HS-27A (cell line): ENCODE measurements around the gene EZR.

Experiments
- DNase-seq: peaks from one replicate; pipeline ENCODE4 v3.0.0-alpha.2; 2012; ENCODE audit warnings: low read depth, missing footprints

The EZR gene

DNA sequence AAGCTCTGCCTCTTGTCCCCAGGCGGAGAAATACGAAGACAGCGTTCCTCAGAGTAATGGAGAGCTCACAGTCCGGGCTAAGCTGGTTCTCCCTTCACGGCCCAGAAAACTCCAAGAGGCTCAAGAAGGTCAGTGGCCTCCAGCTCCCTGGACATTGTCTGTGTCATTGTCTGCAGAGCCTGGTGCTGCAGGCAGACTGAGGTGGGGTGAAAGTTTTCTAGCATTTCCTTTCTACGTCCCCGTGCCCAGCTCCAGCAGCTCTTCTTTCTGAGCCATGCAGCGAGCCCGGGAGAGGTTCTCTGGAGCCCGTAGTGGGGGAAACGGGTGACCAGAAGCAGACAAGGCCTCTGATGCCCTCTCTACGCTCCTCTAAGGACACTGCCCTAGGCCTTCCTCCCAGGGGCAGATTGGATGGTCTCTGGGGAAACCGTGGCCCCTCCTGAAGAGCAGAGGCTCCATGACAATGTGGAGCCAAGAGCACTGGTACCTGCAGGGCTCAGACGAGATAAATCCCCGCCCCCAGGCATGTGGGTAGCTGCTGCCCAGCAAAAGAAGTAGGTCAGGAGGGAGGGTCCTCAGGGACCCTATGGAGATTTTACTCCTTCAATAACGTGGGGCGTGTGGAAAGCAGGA, 58.4 kb downstream of the EZR start:
- no peak for DNase-seq

GRCh38 chr6:158759966-158760617, 59.1 kb downstream of the EZR start:
- no peak for DNase-seq

DNA sequence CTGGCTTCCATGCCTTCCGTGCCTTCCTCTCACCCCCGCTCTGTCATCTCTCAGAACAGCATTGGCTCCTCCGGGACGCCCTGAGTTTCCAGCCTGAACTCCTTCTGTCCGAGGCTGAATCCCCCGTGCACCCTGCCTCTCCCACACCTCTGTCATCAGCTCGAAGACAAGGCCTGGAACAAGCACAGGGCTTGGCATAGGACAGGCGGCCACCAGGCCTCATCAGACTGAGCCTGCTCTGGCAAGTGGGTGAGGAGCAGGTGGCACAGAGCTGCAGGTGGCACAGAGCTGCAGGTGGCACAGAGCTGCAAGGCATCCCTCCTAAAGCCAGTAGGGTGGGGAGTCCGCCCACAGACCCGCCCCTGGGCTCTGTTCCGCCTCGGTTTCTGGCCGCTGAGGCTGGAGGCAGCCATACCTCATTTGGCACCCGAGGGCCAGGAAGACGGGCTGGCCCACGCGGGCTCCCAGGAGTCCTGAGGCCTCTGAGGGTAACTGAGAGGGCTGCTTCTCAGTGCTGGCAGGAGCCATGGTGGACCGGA, 60.2 kb downstream of the EZR start:
- no peak for DNase-seq

- no peak for DNase-seq
Observed at GRCh38 chr6:158758451-158758860, 60.7 kb downstream of the EZR start.

- DNase-seq = no peak
Observed at GRCh38 chr6:158757753-158758090, 61.4 kb downstream of the EZR start.

GRCh38 chr6:158756977-158757752, 62.0 kb downstream of the EZR start:
- DNase-seq = no peak

DNA sequence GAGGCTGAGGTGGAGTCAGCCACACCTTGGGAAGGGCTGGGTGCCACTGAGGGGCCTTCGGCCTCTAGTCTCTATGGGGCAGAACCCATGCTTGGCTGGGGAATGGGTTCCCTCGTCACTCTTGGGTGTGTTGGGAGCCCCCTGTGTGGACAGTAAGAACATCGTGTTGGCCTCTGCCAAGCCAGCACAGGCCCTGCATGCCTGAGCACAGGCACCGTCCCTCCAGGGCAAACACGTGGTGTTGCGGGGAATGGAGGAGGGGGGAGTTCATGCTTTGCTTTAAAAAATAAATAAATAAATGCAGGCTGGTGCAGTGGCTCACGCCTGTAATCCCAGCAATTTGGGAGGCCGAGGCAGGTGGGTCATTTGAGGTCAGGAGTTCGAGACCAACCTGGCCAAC, 63.0 kb downstream of the EZR start:
- DNase-seq = no peak

- no peak for DNase-seq
Observed at GRCh38 chr6:158755636-158756035, 63.5 kb downstream of the EZR start.

- no peak for DNase-seq
Observed at GRCh38 chr6:158754738-158755137, 64.4 kb downstream of the EZR start.

GRCh38 chr6:158753811-158754210, 65.4 kb downstream of the EZR start:
- no peak for DNase-seq

- DNase-seq = no peak
Observed at GRCh38 chr6:158752613-158753012, 66.6 kb downstream of the EZR start.

GRCh38 chr6:158751921-158752320, 67.2 kb downstream of the EZR start:
- DNase-seq = no peak

- no peak for DNase-seq
Observed at GRCh38 chr6:158751224-158751623, 67.9 kb downstream of the EZR start.

GRCh38 chr6:158744986-158745430, 74.2 kb downstream of the EZR start:
- DNase-seq = no peak

DNA sequence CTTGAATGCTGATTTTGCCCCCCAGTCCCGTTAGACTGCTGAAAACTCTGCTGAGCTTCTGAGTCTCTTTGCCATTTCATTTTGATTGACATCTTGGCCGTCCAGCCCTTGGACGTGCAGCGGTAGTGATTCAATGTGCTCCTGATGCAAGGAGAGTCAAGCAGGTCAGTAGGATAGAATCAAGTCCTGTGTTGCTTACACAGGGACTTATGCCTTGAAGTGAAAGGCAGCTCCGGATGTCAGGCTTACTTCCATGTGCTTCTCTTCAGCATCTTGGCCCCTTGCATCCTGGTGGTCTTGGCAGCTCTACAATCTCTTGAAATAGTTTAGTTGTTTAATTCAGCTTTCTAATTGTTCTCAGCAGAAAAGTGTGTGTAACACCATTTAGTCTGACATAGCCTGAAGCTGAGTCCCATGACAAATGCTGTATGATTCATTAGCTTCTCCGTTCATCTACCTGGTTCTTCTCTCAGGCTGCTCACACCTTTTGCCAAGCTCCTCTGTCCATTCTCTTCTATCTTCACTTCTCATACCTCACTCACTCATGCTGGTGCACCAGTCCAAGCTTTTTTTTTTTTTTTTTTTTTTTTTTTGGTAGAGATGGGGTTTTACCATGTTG, 76.0 kb downstream of the EZR start:
- no peak for DNase-seq

DNA sequence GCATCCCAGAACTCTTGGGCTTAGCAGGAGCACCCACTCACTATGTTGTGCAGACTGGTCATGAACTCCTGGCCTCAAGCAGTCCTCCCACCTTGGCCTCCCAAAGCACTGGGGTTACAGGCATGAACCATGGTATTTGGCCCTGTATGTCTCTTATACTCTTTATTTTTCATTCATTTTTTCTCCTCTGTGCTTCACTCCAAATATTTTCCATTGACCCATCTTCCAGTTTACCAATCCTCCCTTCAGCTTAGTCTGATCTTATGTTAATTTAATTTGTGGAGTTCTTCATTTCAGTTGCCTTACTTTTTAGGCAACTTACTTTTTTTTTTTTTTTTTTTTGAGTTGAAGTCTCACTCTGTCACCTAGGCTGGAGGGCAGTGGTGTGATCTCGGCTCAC, 79.5 kb downstream of the EZR start:
- no peak for DNase-seq

DNA sequence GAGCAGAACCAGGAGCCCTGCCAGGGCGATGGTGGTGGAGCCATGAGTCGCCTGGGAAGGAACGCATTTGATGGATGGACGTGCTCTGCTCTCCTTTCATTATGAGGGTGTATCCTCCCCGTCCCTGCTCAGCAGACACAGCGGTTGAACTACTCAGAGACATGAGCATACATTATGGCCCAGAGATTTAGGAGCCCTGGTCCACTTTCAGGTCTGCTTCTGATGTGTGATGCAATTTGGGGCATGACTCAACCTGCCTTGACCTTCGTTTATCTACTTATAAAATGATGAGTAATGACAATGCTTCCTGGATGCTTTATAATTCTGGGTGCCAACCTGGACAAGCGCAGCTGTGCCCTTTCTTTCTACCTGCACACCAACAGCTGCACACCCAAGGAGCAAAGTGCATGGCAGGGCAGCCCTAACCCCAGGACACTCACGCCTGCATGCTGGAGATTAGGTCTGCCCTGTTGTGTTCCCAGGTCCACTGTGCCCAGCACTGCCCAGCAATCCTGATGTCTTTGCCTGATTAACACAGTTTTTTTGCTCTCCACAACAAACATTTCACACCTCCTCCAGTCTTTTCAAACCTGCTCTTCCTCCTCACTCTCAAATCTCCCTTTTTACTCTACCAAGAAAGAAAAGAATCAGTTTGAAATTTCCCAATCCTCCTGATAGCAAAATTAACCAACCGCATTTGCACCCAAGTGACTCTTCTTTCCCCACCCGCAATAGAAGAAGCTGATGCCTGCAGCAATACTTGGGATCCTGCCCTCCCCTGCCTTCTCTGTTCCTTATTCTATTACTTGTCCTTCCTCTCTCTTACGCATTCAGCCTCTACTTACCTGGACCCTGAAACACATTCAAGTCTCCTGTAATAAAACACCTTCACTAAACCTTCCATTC, 81.2 kb downstream of the EZR start:
- no peak for DNase-seq

GRCh38 chr6:158737082-158737709, 82.0 kb downstream of the EZR start:
- no peak for DNase-seq

DNA sequence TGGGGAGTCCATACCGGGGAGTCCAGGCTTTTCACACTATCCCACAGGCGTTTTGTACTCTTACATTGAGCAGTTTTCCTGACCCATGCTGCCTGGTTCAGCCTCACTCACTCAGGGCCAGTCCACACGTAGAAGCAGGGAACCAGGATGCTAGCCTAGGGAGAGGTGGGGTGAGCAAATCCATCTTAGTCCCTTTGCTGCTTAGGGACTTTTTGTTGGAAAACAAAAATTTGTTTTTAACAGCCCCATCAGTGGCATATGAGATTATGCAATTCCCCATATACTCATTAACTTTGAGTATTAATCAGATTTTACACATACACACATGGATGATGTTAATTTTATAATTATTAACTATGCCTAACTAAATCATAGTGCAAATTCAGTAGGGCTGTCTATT, 84.2 kb downstream of the EZR start:
- DNase-seq = no peak

DNA sequence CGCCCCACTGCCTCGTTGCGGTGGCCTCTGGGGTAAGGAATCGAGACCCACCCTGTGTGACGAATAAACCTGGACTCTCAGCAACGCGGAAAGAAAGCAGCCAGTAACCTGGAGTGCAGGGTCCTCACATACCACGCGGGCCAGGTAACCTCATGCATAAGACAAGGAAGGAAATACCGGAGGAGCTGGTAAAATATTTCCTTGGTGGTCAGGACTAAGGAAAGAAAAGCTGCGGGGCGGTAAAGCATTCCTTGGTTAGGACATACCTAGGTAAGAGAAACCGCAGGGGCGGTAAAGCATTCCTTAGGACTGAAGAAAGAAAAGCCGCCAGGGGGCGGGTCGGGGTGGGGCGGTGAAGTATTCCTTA, 88.6 kb downstream of the EZR start:
- no peak for DNase-seq

GRCh38 chr6:158729906-158730540, 89.1 kb downstream of the EZR start:
- DNase-seq = no peak
